ENCODE measurements around the gene RIMKLA.

DNA sequence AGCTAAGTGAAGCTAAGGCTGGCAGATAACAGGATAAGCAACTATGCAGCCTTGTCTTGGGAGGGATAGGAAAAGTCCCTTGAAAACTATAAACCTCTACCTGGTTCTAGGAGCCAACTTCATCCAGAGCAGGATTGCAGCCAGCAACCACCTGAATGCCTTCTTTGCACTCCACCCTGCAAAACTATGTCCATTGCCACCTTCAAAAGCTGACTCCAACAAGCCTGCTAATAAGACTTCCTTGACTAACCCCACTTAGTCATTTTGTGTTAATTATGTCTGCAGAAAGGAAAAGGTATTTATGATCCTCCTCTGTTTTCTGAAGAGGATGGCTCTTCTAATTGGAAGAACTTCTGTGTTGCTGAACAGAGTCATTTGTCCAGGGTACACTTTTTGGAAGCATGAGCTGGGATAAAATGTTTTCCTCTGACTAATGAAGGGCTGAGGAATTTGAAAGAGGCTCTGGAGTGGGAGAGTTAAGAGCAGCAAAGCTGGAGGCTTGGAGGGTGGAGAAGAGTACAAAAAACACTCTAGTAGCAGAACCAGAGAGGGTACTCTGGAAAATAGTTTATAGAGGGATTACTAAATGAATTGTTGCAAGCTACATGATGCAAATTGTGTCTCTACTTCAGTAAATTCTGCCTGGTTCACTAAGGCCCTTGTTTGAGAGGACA, 9.6 kb upstream of the RIMKLA start:
- no peak for TF ChIP-seq POLR2A (IDR thresholded peaks at IDR 0.05; ENCODE audit: low read depth, low read length)
- TF ChIP-seq POLR2AphosphoS5 (IDR thresholded peaks at IDR 0.05; ENCODE audit: low read depth, low read length) = no peak
- TF ChIP-seq PAX5 (IDR thresholded peaks at IDR 0.05; ENCODE audit: insufficient read depth, low read length, severe bottlenecking) = no peak
- TF ChIP-seq POU2F2 (IDR thresholded peaks at IDR 0.05; ENCODE audit: low read depth, low read length) = no peak
- no peak for TF ChIP-seq TAF1 (IDR thresholded peaks at IDR 0.05; ENCODE audit: low read depth, low read length)
